ENCODE results near the gene MAML2.
A peak's percentile ranks its signal among the peaks of the same experiment; 100 is the strongest.

MAML2 gene

DNA sequence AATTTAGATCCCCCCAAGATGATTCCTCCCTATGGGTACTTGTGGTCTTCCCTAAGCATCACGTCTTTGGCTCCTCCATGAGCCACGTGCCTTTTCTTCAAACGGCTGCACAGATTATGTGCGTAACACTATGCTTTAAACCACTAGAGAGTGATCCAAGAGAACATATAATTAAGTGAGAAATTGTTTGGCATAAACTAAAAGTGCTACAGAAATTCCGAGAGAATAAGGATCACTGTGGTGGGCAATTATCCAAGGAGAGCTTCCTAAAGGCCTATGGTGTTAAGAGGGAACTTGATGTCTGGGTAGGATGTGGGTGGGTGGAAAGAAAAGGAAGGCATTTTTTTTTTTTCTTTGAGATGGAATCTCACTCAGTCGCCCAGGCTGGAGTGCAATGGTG is 110.9 kb downstream of the MAML2 start:
- DNase-seq, result no peak

DNA sequence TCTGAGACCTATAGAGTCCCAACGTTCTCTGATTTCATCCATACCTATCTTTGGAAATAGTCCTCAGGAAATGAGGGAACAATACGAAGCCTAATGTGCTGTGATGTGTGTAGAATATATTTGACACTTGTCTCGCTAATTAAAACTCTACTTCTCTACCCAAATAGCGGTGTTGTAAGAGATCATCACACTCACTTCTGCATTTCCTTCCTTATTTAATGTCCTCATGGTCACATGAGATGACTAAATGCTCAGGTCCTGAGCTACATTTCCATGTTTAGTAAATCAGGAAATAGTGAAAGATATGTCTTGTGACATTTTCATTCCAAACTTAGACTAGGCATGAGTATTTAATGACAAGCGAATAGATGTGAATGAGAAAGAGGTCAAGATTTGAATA is 112.3 kb downstream of the MAML2 start:
- DNase-seq, result no peak

DNA sequence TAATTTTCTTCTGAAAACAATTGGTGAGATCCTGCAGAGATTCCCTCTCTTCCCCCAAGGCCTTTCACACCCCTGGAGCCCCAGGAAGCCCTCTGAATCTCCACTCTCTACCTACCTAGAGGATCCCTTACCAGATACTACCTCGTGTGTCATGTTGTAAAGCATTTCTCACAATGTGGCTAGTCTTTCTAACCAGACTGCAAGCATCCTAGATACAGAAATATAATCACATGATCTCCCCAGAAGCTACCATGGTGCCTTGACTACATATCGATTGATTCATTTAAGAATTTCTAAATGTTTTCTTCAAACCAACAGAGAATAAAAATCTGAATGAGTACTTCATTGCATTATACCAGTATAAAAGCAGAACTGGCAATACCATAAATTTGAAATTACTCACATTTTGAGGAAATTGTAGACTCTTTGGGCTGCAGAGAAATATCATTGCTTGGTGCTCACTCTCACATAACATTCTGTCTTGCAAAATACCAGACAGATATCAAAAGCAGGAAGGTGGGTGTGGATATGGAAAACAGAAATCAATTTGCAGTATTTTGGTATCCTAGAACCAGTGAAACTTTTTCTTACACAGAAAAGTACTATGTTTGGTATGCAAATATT is 113.5 kb downstream of the MAML2 start:
- no peak for DNase-seq

DNA sequence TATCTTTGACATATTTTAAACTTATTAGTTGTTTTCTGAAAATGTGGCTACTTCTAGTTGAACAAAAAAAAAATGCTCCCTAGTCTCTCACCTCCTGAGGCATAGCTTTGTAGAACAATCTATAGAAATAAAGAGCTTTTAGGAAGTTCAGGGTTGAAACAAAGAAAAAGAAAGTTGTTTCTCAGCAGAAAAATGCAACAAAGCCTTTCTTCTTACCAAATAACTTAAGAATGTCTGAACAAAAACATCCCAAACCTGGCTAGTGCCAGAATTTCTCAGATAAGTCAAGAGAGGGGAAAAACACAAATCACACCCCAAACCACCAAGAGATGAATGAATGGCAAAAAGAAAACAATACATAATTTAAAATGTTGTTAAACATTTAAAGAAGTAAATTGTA is 114.1 kb downstream of the MAML2 start:
- DNase-seq, result no peak

DNA sequence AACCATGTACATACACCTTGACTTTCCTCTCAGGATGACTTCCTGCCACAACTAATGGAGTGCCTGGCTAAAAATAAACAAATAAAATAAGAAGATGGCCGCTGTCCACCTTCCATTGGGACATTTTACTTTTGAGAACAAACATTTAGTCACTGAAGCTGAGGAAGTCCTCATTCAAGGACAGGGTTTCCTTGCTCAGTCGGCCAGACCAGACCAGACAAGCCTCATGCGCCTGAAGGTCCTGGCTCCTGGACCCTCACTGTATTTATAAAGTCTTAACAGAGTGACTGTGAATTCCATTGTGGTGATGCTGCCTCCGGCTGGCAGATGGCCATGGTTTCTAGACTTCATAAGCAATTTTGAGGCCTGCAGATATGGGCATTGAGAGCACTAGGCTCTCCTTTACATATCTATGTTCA is 114.5 kb downstream of the MAML2 start:
- DNase-seq, result no peak

DNA sequence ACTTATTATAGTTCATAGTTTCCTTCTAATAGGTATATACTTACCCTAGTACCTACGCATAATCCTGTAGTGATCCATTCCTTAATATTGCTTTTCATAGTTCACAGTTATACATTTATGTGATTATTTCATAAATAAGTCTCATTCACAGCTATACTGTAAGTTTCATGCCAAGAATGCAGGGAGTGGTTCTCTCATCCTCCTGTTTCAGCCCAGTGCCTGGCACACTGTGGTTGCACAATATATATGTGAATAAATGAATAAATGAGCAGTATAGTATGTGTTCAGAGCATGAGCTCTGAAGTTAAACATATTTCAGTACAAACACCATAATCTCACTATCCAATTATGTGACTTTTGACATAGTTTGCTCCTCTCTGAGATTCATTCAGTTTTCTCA is 115.8 kb downstream of the MAML2 start:
- no peak for DNase-seq

DNA sequence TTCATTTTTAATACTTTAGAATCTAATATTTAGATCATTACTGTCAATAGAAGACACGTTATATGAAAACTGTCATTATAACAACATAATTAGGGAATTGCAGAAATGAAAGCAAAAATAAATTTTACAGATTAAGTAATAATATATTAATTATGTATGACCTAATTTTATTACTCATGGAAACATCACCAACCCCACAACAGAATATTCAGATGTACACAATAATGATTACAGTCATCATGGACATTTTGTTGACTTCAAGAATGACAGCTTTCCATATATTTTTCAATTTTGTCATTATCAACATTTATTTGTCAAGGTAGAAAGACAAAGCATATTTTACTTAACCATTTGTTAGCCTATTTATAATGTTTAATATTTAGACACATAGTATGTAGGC is 119.9 kb downstream of the MAML2 start:
- DNase-seq, result no peak

DNA sequence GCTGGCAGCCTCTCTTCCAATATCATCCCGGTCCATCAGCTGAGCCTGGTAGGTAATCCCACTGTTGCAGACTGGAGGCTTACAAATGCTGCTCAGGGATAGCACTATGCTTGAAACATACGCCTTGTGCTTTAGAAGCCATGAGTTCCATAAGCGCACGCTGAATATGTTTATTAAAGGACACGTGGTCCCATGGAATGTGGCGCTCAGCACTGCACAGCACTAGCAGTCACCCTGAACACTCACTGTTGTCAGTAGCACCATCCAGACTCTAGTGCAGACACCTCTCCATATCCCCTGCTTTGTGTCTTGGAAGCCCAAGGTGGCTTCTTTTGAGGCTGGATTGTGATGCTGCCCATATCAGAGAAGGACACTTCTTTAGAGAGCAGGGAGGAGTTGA is 120.9 kb downstream of the MAML2 start:
- DNase-seq, result no peak

DNA sequence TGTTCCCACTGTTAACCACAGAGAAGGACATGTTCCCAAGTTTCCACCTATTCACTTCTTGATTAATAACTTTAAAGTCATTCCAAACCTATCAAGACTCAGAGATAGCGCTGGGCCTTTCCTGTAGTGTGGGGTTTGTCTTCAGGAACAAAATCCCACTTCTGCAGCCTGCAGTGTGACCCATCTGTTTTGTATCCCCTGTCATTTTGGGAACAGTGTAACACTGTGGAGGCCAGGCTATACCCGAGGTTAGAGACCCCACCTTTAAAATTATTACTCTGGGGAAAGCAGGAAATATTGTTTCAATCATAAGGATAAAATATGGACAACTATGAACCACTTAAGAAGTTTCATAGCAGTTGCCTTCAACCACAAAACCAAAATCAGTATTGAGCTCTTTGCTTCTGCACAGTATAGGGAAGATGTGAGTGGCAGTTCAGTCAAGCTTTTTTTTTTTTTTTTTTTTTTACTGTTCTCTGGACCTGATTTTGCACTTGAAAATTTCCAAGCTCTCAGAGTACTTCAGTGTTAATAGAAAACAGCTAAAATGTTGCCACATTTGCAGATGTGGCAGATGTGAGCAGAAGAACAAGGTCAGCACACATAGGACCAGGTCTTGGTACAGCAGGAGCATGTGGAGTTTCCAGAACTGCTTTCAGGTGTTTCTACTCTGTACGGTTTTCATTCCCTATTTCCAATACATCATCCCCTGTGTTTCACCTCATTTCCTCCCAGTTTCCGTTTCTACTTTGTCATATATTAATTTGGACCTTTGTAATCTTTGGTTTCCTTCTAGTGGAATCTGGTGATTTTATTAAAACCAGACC is 121.5 kb downstream of the MAML2 start:
- no peak for DNase-seq

DNA sequence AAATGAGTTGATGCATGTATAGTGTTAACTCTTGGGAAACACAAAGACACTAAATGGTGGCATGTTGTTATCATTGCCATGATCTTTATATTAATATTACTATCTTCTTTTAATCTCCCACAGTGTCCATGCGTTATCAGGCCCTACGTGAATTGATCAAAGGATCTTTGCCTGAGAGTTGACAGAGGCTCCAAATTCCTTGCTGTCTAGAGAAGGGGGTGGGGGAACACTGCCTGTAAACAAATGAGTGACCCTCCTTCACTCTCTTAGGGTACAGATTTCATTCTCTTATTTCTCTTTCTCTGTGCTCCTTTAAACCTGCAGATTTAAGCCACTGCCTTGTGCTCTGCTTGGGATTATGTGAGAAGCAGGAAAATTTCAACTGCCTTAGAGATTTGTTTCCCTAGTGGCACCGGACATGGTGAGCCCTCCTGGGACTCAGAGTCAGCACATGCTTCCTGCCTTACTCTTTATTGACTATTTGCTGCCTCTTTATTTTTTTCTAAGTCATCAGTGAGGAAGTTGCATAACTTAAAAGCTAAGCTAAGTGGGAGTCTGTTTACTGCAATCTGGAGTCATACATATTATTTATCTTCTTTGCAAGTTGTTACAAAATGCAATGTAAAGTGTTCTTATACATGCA is 122.9 kb downstream of the MAML2 start:
- no peak for DNase-seq

DNA sequence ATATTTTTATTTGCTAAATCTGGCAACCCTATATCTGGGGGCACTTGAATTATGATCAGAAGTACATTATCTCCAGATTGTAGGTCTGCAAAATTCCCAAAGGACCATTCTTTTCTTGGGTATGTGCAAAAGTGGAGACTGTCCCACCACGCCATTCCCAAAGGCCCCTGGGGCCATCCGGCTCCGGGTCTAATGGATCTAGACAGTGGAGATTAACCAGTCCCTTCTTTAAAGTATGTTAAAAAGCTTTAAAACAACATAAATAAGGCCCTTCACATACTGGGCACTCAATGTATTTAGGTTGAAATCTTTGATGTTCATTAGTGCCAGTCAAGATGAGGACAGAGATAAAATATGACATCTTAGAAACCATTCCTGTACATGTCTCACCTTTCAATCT is 124.1 kb downstream of the MAML2 start:
- no peak for DNase-seq

DNA sequence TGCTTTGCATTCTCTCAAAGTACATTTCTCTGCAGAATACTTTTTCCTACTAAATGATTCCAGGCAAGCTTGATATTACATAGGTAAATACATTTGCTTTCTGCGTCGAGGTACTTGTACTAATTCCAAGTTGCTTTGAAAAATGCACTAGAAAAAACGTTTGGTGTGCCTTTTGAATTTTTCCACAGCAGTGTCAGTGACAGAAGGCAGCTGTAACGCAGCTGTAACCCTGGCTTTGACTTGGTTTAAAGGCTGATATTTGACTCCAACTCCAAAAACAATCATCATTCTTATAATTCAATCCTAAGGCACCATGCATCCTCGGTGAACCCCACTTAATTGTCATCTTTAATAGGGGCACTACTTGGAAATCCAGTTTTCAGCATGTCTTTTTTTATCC is 125.0 kb downstream of the MAML2 start:
- no peak for DNase-seq

DNA sequence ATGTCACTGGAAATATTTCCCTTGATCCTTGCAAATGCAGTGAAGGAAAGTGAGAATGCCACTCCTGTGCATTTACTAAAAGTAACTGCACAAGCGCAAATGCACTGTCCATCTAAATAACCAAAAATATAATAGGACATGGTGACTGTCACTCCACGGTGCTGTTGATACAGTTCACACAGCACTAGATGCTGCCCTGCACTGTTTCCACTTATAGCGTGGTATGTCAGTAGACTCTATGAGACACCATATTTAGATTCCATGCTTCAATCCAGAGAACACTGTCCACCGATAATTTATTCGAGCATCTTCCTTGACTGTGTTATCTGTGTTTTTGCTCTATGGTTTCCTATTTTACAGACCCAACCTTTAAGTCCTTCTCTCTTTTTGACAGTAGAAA is 125.8 kb downstream of the MAML2 start:
- no peak for DNase-seq

DNA sequence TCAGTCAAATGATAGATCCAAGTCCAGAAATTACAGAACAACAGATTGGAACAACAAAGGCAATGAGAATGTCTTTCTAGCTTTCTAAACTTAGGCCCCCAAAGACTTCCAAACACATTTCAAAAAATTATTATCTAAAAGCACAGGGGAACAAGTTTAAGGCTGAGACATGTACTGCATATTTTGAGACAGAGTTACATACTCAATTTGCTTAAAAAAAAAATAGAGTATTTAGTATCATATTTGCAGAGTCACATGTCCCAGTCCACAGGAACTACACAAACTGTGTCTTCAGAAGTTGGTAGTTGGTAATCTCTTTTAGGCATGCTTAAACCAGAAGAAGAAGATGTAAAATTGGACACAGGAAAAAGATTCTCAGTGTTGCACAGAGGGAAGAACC is 127.2 kb downstream of the MAML2 start:
- DNase-seq, result no peak

DNA sequence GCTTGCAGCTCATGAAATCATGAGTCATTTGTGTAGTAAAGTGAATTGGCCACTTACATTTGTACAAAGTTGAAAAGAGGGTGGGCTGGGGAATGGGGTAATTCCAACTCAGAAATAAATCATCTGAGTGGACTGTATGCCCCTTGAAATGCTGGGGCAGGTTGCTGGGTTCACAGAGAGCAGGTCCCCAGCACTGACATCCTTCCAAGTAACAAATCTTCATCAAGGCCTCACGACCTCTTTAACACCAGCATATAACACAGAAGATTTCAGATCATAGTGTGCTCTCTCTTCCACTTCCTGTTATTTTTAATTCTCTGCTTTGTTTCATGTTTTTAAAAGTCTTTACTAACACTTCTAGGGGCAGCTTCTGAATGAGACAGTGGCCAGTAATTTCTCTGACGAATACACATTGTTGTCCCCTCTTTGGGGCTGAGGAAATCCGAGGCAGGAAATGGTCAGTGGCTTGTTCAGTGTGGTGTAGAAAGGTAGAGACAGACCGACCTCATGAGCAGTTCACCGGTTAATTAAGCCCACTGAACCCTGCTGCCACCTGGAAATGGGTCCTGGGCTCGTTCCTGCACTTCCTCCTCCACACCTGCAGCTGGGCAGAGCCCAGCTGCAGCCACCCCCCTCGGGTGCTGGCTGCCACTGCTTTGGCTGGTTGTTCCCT is 127.7 kb downstream of the MAML2 start:
- no peak for DNase-seq

DNA sequence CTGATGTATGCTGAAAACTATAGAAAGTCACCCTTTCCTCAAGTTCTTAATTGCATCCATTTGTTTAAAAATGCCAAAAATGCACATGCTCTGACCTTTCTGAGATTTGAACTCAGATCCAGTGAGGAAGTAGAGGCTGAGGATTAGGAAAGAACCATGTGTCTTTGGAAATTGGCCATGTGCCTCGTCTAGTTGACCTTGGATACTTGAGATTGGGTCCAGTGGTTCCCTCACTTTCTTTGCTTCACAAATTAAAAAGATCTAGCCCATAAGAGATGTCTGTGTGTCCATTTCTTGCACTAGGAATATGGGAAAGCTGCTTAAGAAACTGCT is 128.3 kb downstream of the MAML2 start:
- no peak for DNase-seq

DNA sequence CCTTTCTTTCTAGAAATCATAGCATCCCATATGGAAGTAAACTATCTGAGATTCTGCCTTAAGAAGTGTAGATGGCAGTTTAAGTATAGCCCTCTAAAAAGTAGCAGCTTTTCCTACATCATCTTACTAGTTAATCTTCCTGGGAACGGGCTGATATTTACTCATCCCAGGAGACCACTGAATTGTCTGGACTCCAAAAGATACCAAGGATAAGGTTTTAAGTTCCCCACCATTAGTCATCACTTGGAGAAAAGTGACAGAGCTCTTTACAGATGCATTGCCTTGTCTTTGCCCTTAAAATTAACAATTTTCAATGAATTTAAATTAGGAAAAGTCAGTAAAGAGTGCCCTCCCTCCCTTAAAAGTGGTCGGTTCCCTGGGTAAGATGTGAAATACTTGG is 129.5 kb downstream of the MAML2 start:
- DNase-seq, result no peak

DNA sequence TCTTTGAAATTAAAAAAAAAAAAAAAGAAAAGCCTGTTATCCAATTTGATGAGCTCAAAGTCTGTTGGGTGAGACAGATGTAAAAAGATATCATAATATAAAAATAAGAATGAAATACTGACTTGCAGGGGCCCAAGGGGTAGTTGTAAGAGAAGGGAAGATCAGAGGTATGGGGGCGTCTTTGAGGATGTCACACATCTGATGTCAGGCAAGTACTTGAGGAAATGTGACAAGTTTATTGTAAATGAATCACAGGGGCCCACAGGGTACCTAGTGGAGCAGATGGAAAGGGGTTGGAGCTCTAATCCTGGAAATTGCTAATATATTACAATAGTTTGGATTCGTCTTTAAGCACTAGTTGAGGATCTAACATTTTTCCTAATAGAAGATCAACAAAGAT is 131.6 kb downstream of the MAML2 start:
- no peak for DNase-seq

DNA sequence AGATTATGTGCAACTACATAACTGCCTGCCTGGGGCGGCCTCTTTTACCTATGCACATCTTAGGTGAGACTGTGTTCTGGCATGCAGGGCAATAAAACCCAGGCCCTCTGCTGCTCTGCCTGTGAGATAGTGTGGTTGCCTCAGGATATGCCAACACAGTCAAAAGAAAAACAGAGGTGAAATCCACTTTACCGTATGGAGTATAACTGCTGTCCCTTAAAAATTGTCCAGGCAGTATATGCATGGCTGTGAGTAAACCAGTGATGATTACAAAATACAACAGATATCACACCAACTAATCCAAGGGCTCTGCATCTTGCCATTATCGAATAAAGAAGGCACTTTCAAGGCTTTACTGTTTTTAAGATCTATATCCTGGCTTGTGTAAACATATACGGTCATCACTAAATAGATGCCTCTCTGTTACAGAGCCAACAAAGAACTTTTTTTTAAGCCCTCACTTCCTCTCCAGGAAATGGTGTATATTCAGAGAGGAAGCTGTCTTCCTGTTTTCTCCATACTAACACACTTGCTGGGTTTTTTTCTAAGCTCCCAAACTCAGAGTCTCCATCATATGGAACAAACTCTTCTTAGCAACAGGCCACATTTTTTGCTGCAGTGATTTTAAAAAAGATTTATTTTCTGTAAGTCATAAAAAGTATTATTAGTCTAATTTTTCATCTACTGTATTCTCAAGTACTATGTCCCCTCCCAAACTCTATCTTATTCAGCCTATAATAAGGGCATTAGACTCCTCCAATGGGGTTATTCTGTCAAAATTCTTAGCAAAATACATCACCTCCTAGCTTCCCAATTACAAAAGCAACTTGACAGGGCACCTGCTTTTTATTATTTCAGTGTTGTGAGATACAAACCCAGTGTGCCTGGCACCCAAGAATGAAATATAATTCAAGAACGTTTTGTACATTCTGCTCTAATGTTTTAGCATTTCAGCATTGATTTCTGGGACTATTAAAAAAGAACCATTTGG is 135.2 kb downstream of the MAML2 start:
- DNase-seq, result peak in 1 of 2 experiments; percentile 32

DNA sequence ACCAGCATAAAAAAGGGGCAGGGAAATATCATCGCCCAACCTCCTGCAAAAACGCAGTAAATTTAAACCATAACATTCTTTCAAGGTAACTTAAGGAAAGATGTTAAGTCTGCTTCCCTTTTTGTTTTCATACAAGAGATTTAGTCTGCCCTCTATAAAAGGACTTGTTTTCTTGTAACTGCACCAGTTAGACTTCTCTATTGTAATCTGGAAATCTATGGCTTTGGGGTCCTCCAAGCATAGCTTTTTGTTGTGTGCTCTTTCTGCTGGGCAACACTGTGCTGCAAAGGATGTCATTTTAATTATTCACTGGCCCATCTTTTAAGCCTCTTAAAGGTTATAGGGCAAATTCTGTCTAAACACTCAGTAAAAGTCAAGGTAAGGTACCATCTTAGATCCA is 136.0 kb downstream of the MAML2 start:
- no peak for DNase-seq

DNA sequence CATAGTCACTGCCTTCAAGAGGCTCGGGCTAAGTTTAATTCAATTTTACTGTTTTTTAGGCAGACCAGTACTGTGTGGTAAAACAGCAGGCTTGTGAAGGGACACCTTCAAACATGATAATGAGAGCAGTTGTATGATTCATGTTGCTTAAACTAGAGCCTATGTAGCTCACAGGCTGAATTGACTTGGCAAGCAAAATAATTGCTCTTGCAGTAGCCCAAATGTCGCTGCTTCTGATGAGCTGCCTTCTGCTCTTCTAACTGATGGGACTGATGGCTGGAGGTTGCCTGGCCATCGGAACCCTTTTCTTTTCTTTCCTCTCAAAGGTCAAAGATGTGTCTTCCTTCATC is 137.6 kb downstream of the MAML2 start:
- peak in 1 of 2 experiments; percentile 32 for DNase-seq

DNA sequence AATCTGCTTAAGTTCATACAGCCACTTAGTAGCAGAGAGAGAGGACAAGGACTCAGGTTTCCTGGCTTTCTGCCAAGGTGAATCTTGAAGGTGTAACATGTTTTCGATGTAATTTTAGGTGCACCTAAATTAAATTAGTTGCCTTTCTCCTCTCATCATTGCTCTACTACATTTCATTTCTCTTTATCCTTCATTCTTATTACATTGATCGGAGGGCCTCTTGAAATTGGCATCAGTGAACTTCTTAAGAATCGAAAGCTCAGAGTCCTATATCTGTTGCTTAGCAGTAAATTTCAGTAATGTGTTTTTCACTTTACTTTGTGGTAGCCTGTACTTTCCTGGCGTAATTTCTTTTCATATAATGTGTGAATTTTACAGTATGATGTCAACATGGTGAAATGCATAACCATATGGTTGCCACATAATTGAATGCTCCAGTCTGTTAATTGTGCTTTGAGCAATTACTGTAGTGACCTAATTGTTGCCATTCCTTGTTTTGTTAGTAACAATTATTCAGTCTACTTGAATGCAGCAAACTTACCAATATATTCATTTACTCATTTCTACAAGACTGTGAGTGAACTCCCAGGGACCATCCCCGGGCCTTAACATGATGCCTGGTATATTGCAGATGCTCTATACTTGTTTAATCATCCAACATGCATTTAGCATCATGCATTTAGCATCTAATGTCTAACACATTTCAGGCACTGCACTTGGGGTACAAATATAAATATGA is 138.1 kb downstream of the MAML2 start:
- peak in 1 of 2 experiments; percentile 58 for DNase-seq

Measured in activated CD4-positive, alpha-beta T cell treated with anti-CD3 and anti-CD28 coated beads, Interleukin-2, amount 50 U/mL, for 48 hours (primary cell).